GM19035 (cell line): ENCODE data around the gene SEMA6B.

ENCODE experiments used
- ATAC-seq: cut with Tn5 transposase; IDR thresholded peaks from one replicate; pipeline ENCODE4 v1.9.1; 2021; ENCODE audit not compliant: unreplicated experiment

Gene SEMA6B

GRCh38 chr19:4496304-4496703, 63.2 kb downstream of the SEMA6B start:
- ATAC-seq: no peak

GRCh38 chr19:4495471-4495870, 64.0 kb downstream of the SEMA6B start:
- ATAC-seq: no peak

GRCh38 chr19:4494691-4495064, 64.8 kb downstream of the SEMA6B start:
- no peak for ATAC-seq

GRCh38 chr19:4493929-4494690, 65.4 kb downstream of the SEMA6B start:
- ATAC-seq: no peak

- no peak for ATAC-seq
Observed at GRCh38 chr19:4493104-4493928, 66.2 kb downstream of the SEMA6B start.
